Measurements from ENCODE around the gene SAMD14. TPM values are rescaled to one million over a fixed set of nuclear protein-coding genes. Genes with fewer than 3 reads are reported as not detected.
A peak's percentile ranks its signal among the peaks of the same experiment; 100 is the strongest.

The SAMD14 gene
- total and polyA plus RNA-seq, 4 donors, result 3.3 to 6.2 (median 4.2) TPM

- 83 to 91% methylated on average over 7 of the region's 7 CpGs for WGBS, 2 donors
These were observed 20.8 kb downstream of the SAMD14 start for GRCh38 chr17:50109207-50109606.

GRCh38 chr17:50108556-50108955, 21.4 kb downstream of the SAMD14 start:
- peaks cover 0 to 47% (median 21%) of the 10 kb centered on the region in 4 donors for H3K36me3 ChIP-seq (ENCODE audit: control insufficient read depth in 4 of 4, insufficient read depth in 4 of 4, low read length in 4 of 4)
- H3K27ac ChIP-seq (ENCODE audit: low read depth in 1 of 2, low read length in 1 of 2), result peak overlapping the region in 1 of 2 donors; percentile 74
- ATAC-seq (ENCODE audit: insufficient read depth, low FRiP score), result no peak
- no peak overlapping the region for H3K4me3 ChIP-seq
- peaks cover 0 to 7% (median 4%) of the 10 kb centered on the region in 5 donors for H3K4me1 ChIP-seq (ENCODE audit: control insufficient read depth in 5 of 5, insufficient read depth in 5 of 5, low read length in 5 of 5)
- no peaks in the 10 kb centered on the region for H3K27me3 ChIP-seq (ENCODE audit: control insufficient read depth in 3 of 3, insufficient read depth in 3 of 3, low read length in 2 of 3)
- DNase-seq, result no peak
- H3K9me3 ChIP-seq (ENCODE audit: control insufficient read depth in 4 of 4, insufficient read depth in 3 of 4, low read length in 3 of 4), result no peaks in the 10 kb centered on the region
- H3K9ac ChIP-seq (ENCODE audit: insufficient read depth in 1 of 2, low read length in 2 of 2), result no peak overlapping the region
- 83 to 84% methylated on average over 9 of the region's 9 CpGs for WGBS, 2 donors
- no peak for TF ChIP-seq CTCF (IDR thresholded peaks at IDR 0.05; ENCODE audit: control extremely low read depth, extremely low read depth)

More at GRCh38 chr17:50109207-50109606, 20.8 kb downstream of the SAMD14 start:
- peaks cover 0 to 45% (median 20%) of the 10 kb centered on the region in 4 donors for H3K36me3 ChIP-seq (ENCODE audit: control insufficient read depth in 4 of 4, insufficient read depth in 4 of 4, low read length in 4 of 4)
- no peak for TF ChIP-seq CTCF (IDR thresholded peaks at IDR 0.05; ENCODE audit: control extremely low read depth, extremely low read depth)
- DNase-seq (no peak), ATAC-seq (ENCODE audit: insufficient read depth, low FRiP score) (no peak)
- peaks cover 0 to 7% (median 4%) of the 10 kb centered on the region in 5 donors for H3K4me1 ChIP-seq (ENCODE audit: control insufficient read depth in 5 of 5, insufficient read depth in 5 of 5, low read length in 5 of 5)
- H3K27me3 ChIP-seq (ENCODE audit: control insufficient read depth in 3 of 3, insufficient read depth in 3 of 3, low read length in 2 of 3), result no peaks in the 10 kb centered on the region
- H3K4me3 ChIP-seq, result no peak overlapping the region
- H3K9ac ChIP-seq (ENCODE audit: insufficient read depth in 1 of 2, low read length in 2 of 2), result no peak overlapping the region
- H3K9me3 ChIP-seq (ENCODE audit: control insufficient read depth in 4 of 4, insufficient read depth in 3 of 4, low read length in 3 of 4), result no peaks in the 10 kb centered on the region
- H3K27ac ChIP-seq (ENCODE audit: low read depth in 1 of 2, low read length in 1 of 2), result peak overlapping the region in 1 of 2 donors; percentile 93

- peaks cover 0 to 48% (median 22%) of the 10 kb centered on the region in 4 donors for H3K36me3 ChIP-seq (ENCODE audit: control insufficient read depth in 4 of 4, insufficient read depth in 4 of 4, low read length in 4 of 4)
These were observed 22.1 kb downstream of the SAMD14 start for GRCh38 chr17:50107790-50108414.

More at GRCh38 chr17:50107790-50108414, 22.1 kb downstream of the SAMD14 start:
- WGBS, 2 donors, result 92 to 93% methylated on average over 10 of the region's 10 CpGs
- H3K4me3 ChIP-seq, result no peak overlapping the region
- peaks cover 0 to 7% (median 4%) of the 10 kb centered on the region in 5 donors for H3K4me1 ChIP-seq (ENCODE audit: control insufficient read depth in 5 of 5, insufficient read depth in 5 of 5, low read length in 5 of 5)
- DNase-seq (no peak), ATAC-seq (ENCODE audit: insufficient read depth, low FRiP score) (no peak)
- H3K27ac ChIP-seq (ENCODE audit: low read depth in 1 of 2, low read length in 1 of 2), result peak overlapping the region in 1 of 2 donors; percentile 74
- H3K9ac ChIP-seq (ENCODE audit: insufficient read depth in 1 of 2, low read length in 2 of 2), result no peak overlapping the region
- no peaks in the 10 kb centered on the region for H3K9me3 ChIP-seq (ENCODE audit: control insufficient read depth in 4 of 4, insufficient read depth in 3 of 4, low read length in 3 of 4)
- TF ChIP-seq CTCF (IDR thresholded peaks at IDR 0.05; ENCODE audit: control extremely low read depth, extremely low read depth), result no peak
- no peaks in the 10 kb centered on the region for H3K27me3 ChIP-seq (ENCODE audit: control insufficient read depth in 3 of 3, insufficient read depth in 3 of 3, low read length in 2 of 3)

Data from lung (tissue), 12 donors.